Right ventricle myocardium superior (tissue), 1 donor: Measurements from ENCODE around the gene ADAM12. TPM values are rescaled to one million over a fixed set of nuclear protein-coding genes. Genes with fewer than 3 reads are reported as not detected.
A peak's percentile ranks its signal among the peaks of the same experiment; 100 is the strongest.

Experiments
- ATAC-seq: fragments of 200-7000 bp; cut with Tn5 transposase; one replicate; pipeline ENCODE4 v1.9.1; 2020; ENCODE audit warnings: mild to moderate bottlenecking; ENCODE audit not compliant: poor library complexity
- DNase-seq: peaks from one replicate; pipeline ENCODE4 v3.0.0-alpha.2; 2020
- intact Hi-C: fragments of 100-400 bp; cut with DNase I; formaldehyde crosslinking; loops from one replicate; pipeline ENCODE4 v1.11.2; 2022
- total RNA-seq: library from RNA; stranded (reverse); fragmentation: NEBNext Ultra II Directional; extraction: Animal tissue kit (Norgen Biotek cat#: 25700); gene quantifications from one replicate; pipeline ENCODE4 v1.2.1, GENCODE V29; 2021
- donor health status: DM: no; HTN: yes; CAD: no; lungs with severe emphysema.

The ADAM12 gene
- total RNA-seq, 1 donor from 2014 or later: 0.38 TPM

- intact Hi-C loops: no loop called here
- DNase-seq: no peak
- ATAC-seq: no peak
Measured at GRCh38 chr10:126097558-126098225, 290.6 kb downstream of the ADAM12 start.

GRCh38 chr10:126094537-126094936 is 293.7 kb downstream of the ADAM12 start:
- DNase-seq: no peak
- intact Hi-C loops: no loop called here
- no peak for ATAC-seq

- ATAC-seq (no peak), DNase-seq (no peak)
- intact Hi-C loops: no loop called here
Measured at GRCh38 chr10:126092366-126093215, 295.7 kb downstream of the ADAM12 start.

GRCh38 chr10:126090911-126091728 is 297.2 kb downstream of the ADAM12 start:
- no peak for DNase-seq
- no peak for ATAC-seq
- intact Hi-C loops: no loop called here

- DNase-seq: no peak
- intact Hi-C loops: no loop called here
Measured at GRCh38 chr10:126090443-126090842, 297.8 kb downstream of the ADAM12 start.

GRCh38 chr10:126087796-126088505 is 300.3 kb downstream of the ADAM12 start:
- no peak for DNase-seq
- intact Hi-C loops: no loop called here
- ATAC-seq: no peak

More at GRCh38 chr10:126090443-126090842, 297.8 kb downstream of the ADAM12 start:
- ATAC-seq: no peak

GRCh38 chr10:126087153-126087680 is 301.1 kb downstream of the ADAM12 start:
- intact Hi-C loops: no loop called here
- DNase-seq (no peak), ATAC-seq (no peak)

GRCh38 chr10:126085806-126086205 is 302.5 kb downstream of the ADAM12 start:
- intact Hi-C loops: no loop called here
- no peak for DNase-seq
- no peak for ATAC-seq

- no peak for ATAC-seq
- intact Hi-C loops: no loop called here
- no peak for DNase-seq
Measured at GRCh38 chr10:126084369-126084768, 303.9 kb downstream of the ADAM12 start.

GRCh38 chr10:126083009-126083408 is 305.3 kb downstream of the ADAM12 start:
- DNase-seq (no peak), ATAC-seq (no peak)
- intact Hi-C loops: no loop called here

GRCh38 chr10:126081841-126082466 is 306.3 kb downstream of the ADAM12 start:
- intact Hi-C loops: no loop called here
- DNase-seq: no peak
- peak; percentile 18 for ATAC-seq

GRCh38 chr10:126080879-126081411 is 307.3 kb downstream of the ADAM12 start:
- DNase-seq (no peak), ATAC-seq (no peak)
- intact Hi-C loops: no loop called here

- intact Hi-C loops: no loop called here
- ATAC-seq (no peak), DNase-seq (no peak)
Measured at GRCh38 chr10:126080291-126080825, 307.9 kb downstream of the ADAM12 start.

GRCh38 chr10:126075009-126075408 is 313.3 kb downstream of the ADAM12 start:
- DNase-seq (no peak), ATAC-seq (no peak)
- intact Hi-C loops: no loop called here

GRCh38 chr10:126074291-126074690 is 314.0 kb downstream of the ADAM12 start:
- no peak for ATAC-seq
- DNase-seq: no peak
- intact Hi-C loops: no loop called here

- intact Hi-C loops: no loop called here
- DNase-seq (no peak), ATAC-seq (no peak)
Measured at GRCh38 chr10:126073606-126074005, 314.7 kb downstream of the ADAM12 start.

GRCh38 chr10:126072622-126073021 is 315.7 kb downstream of the ADAM12 start:
- ATAC-seq: no peak
- intact Hi-C loops: no loop called here
- DNase-seq: no peak
